OCI-LY7 (cell line): ENCODE measurements around the gene PCDHA2.

Experiments
- EZH2phosphoT487 ChIP-seq: fragments of 200-600 bp; sonication (generic); IDR thresholded peaks from 2 replicates; pipeline ENCODE4 v1.6.1; 2018; ENCODE audit warnings: low read depth, borderline replicate concordance, mild to moderate bottlenecking, mixed run types, antibody characterized with exemption, low read length, moderate library complexity, mixed read lengths
- TF ChIP-seq, protein P1 (sequence below): fragments of 200-600 bp; sonication (generic); conservative IDR thresholded peaks from 2 replicates; pipeline ENCODE4 v1.5.1; 2014; ENCODE audit warnings: mild to moderate bottlenecking, antibody characterized with exemption, low read length, moderate library complexity, mixed read lengths

- TF ChIP-seq, protein P1, sequence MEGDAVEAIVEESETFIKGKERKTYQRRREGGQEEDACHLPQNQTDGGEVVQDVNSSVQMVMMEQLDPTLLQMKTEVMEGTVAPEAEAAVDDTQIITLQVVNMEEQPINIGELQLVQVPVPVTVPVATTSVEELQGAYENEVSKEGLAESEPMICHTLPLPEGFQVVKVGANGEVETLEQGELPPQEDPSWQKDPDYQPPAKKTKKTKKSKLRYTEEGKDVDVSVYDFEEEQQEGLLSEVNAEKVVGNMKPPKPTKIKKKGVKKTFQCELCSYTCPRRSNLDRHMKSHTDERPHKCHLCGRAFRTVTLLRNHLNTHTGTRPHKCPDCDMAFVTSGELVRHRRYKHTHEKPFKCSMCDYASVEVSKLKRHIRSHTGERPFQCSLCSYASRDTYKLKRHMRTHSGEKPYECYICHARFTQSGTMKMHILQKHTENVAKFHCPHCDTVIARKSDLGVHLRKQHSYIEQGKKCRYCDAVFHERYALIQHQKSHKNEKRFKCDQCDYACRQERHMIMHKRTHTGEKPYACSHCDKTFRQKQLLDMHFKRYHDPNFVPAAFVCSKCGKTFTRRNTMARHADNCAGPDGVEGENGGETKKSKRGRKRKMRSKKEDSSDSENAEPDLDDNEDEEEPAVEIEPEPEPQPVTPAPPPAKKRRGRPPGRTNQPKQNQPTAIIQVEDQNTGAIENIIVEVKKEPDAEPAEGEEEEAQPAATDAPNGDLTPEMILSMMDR: no peak
- TF ChIP-seq EZH2phosphoT487: no peak
Measured at GRCh38 chr5:140764177-140764973, 30.3 kb upstream of the PCDHA2 start.
